HG03108 (cell line): ENCODE results near the gene MACC1.
A peak's percentile ranks its signal among the peaks of the same experiment; 100 is the strongest.

Source experiments
- ATAC-seq: cut with Tn5 transposase; IDR thresholded peaks from one replicate; pipeline ENCODE4 v1.9.1; 2021; ENCODE audit warnings: moderate library complexity; ENCODE audit not compliant: unreplicated experiment

The MACC1 gene

DNA sequence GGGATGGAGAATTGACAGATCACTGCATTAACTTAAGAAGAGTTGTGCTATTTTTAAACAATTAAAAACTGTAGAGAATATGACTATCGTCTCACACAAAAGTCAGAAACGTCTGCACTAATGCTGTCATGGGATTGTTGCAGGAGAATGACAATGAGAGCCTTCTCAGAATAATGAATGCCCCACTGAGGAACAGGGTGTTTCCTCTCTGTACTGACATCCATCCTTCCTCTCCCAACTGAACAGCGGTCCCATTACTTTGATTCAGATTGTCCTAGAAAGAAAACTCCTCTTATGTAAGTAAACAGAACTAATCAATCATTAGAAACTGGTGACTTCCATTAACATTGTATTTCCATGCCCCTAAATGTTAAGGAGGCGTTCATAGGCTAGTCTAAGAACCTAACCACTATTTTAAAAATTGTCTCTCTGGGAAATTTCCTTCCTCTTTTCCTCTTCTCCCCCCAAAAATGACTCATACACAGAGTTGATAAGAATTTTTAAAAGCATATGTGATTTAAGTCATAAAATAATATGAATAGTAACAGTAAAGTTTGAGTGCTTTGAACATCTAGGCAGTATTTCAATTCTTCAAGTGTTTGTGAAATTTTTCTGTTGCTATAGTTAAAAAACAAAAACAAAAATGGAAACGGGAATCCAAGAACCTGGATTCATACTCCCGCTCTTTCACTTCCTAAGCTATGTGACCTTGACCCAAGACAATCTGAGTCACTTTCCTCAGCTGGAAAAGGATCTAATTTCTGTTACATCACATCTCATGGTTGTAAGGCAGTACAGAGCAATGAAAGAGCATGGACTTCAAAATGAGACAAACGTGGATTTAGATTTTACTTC is 12.7 kb upstream of the MACC1 start:
- no peak for ATAC-seq

DNA sequence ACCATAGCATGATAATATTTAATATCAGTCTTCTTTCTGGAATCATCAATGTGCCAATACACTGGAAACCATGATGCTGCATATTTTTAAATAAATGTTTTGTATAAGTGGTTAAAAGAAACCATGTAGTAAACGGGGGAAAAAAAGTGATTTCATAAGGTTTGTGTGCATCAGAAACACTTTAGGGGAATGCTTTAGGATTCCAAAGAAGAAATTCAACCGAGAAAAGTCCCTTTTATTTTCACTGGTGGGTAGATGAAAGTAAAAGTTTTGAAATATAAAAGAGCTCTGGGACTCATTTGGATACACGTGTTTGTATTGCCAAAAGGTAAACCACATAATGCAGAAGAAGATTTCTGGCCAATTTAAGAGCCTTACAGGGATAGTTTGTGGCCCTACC is 11.9 kb upstream of the MACC1 start:
- ATAC-seq = no peak

DNA sequence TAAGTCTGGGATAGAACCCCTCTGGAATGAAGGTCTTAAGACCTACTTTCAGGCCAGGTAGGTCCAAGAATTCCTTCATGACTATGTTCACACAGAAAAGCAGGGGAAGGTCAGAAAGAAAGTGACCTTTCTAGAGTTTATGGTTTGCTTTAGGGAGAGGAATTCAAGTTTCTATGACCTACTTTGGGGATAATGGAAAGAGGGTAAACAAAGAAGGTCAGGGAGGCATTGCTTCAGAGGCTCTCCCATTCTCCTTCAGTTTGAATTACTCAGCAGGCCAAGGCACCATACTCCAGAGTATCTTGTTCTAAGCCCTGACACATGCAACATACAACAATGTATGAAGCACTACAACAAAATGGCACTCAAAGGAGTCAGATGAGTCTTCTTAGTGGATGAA is 11.5 kb upstream of the MACC1 start:
- ATAC-seq = no peak

DNA sequence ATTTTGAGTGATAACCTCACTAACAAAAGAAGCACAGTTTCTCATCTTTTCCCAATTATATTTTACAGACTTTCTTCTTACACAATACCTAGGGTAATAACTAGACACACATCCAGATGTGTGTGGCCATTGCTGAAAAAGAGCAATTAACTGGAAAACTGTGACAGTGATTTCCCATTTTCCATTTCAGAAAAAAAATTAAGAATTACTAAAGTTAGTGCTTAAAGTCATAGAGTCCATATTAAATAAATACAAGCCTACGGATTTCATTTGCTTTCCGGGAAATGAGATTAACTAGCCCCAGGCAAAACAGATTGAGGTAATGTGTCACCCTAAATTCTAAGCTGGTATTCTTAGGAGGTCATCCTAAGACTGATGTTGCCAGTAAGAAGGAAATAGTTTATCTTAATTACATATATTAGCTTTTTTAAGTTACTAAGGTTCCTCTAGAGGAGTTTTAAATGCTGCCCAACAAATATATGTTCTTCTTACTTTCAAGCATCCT is 10.2 kb upstream of the MACC1 start:
- ATAC-seq = no peak

DNA sequence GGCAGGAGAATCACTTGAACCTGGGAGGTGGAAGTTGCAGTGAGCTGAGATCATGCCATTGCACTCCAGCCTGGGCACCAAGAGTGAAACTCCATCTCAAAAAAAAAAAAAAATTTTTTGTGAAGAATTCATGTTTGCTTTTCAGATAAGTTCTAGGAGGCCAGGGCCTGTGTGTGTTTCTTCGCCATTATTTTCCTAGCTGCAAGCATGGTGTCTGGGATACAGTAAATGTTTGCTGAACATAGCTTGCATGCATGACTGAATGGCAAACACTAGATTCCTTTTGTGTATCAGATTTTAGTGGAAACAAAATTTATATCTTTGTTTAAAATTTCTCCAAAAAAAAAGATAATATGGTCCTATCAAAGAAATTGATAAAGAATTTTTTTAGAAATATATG is 9.7 kb upstream of the MACC1 start:
- ATAC-seq = no peak

DNA sequence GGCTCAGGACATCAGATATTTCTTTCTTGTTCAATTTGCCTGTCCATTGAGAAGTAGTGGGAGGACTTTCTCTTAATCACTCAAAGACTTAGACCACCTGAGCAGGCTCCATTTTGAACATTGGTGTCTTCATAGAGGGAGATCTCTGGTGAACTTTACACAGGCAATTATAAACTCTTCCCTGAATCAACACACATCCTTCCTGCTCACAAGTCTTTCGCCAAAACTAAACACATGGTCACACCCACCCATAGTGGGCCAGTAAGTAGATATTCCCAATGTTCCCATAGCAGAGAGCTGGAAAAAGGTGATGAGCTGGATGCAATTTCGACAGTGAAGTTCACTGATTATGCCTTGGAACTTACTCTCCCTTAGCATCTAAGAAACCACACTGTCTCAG is 8.2 kb upstream of the MACC1 start:
- no peak for ATAC-seq

DNA sequence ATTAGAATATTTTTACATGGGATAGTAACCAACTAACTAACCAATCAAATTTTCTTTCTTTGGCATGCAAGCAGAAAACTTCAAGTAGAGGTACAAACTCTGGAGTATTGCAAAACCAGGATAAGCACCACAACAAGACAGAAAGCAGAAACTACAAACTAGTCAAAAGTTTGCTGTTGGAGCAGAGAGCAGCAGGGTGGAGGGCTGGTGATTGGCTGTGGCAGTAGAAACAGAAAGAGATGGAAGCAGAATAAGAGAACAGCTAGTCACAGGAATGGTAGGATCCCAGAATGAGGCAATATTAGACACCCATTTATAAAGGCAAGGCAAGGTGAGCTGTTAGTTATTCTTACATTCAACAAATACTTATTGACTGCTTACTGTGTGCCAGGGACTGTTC is 6.8 kb upstream of the MACC1 start:
- no peak for ATAC-seq

DNA sequence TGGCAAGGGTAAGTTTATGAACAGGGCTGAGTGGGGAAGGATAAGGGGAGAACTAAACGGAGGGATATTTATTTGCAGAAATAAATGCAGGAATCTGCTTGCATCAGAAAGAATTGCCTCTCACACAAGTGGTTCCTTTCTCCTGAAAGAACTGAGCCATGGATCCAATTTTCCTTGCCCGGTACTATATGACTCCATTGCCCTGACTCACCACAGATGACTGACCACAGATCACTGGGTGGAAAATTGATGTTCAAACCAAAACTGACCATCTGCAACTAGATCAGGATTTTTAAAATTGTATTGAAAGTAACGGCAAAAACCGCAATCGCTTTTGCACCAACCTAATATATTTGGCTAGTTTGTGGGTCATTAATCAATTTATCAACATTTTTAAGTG is 6.2 kb upstream of the MACC1 start:
- no peak for ATAC-seq

DNA sequence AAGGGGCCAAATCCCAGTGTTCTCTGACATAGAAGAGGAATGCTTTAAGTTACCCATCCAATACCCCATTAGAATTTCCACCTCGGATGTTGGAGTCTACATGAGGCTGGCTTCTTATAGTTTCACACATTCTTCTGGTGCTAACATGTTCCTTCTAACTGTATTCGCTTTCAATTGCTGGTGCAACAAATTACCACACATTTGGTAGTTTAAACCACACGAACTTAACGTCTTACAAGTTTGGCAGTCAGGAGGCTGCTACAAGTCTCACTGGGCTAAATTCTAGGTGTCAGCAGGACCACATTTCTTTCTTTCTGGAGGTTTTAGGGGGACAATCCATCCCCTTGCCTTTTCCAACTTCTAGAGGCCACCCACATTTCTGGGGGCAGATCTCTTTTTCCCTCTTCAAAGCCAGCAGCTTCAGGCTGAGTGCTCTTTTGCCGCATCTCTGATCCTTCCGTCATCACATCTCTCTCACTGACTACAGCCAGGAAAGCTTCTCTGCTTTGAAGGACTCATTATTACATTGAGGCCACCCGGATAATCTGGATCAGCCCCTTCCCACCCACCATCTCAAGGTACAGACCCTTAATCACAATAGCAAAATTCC is 5.1 kb upstream of the MACC1 start:
- ATAC-seq = no peak

DNA sequence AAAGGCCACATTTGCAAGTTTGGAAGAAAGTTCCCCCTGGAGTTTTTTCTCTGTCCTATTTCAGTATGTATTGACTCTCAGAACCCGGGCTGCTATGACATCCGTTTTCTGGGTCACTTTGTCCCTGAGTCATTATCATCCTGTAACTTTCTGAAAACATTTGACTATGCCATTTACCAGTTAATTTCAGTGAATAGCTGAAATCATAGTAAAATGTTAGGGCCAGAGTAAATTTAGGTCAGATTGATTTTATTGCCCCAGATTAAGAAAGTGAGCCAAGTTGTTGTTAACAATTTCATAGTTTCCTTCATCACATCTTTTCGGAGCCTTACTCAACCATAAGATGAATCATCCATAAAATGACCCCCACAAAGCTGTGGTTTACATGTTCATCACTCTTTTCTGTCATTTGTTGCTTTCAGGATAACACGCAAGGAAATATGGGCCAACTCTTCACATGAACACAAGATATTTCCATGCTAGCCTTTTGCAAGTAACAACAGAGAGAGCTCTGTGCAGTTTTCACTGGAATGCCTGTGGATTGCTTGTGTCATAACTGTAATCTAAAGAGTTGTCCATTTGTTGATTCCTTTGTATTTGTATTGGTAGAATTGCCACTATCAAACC is 3.9 kb upstream of the MACC1 start:
- ATAC-seq = peak; percentile 18

DNA sequence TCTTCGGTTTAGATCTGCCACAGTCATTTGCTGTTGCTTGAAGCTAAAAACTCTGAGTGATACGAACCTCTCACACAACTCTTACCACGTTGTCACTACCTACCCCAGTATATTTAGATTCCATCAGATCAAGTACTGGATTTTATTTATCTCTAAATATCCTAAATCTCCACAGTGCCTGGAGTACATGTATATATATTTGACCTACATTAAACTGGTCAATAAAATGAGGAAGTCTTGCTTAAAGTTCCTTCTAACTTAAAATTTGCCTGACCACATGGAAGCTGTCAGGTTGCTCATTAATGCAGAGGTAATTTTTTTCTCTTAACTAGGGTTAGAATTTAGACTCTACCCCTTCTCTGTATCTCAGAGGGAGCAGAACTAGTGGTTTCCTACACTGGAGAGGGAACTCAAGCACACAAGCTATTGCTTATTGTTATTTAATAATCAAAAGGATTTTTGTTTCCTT is 3.1 kb upstream of the MACC1 start:
- ATAC-seq = peak; percentile 26

DNA sequence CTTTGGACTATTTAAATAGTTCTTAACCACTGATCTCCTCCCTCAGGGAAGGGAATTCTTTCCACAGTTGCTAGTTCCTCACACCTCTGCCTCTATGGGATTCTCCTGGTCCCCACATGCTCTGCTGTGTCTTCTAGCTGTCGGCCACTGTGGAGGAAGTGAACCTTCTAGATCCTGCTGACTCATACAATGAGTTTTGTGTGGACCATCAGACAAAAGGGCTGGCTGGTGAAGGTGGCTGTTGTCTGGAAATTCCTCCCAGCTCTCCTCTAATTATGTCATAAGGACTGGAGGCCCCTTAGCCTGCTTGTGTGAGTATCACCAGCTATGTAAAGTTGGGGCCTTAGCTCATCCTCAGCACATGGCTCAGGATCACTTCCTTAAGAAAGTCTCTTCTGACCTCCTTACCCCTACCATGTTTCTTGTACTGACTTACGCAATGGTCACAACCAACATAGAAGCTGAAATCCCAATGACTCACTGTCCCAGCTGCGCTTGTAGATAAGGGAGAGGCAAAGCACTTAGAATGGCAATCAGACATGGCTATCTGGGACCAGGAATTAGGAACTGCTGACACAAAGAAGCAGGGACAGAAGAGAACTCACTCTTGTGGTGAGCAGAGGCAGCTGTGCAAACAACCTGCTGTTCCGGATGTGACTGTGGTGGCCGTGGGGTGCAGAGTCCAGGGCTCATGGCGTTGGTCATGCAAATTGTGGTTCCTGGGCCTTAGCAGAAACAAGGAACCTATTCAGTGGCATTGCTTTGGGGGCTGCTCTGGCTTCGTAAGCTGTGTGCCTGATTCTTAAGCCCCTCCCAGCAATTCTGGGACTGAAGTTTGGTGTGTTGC is 2.5 kb upstream of the MACC1 start:
- peak; percentile 75 for ATAC-seq

DNA sequence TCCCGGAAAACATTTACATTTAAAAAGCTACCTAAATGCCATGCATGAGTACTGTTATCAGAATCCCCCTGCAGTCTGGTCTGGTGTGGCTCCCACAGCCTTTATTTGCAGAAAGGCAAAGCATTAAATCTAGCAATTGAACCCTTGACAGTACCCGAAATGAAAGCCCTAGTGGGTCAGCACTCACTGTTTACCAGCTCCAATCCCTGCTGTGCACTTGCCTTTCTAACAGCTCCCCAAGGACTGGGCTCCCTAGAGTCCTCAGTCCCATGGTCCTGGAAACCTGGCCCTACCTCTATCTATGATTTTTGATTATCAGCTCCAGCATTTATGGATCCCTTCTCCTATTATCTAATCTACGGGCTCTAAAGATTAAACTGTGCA is 1.9 kb upstream of the MACC1 start:
- no peak for ATAC-seq

DNA sequence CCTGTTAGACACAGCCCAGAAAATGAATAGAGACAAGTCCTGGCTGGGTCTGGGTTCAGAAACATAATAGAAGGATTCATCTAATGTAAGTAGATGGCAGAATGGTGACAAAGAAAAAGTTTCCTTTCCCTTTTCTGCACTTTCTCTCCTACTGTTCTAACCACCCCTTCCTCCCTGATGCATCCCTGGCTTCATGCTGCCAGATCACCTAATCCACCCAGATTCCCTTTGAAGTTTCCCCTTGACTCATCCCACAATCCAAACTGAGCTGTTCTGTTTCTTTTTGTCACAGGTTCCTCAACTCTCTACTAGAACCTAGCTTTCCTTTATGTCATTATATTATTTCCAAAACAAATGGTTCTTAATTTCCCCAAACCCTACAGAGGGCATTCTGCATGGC is 1.1 kb upstream of the MACC1 start:
- ATAC-seq = no peak

DNA sequence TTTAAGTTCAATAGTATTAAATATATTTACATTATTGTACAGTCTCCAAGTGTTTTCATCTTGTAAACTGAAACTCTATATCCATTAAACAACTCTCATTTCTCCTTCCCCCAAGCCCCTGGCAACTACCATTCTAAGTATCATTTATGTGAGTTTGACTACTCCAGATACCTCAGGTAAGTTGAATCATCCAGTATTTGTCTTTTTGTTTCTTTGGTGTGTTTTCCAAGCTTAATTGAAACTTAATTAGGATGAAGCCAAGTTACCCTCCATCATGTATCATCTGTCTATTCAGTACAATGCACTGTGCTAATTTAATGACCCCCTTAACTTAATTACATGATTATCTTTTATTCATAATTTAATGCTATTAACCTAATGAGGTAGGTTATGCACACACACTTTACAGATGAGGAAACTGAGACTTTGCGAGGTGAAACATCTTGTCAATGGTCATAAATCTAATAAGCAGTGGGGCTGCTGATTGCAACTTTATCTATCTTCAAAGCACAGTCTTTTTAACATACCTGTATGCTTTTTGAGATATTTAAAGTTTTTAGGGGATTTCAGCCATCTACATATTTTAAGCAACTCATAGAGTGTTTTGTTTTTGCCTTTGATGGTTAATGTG is 663 bp downstream of the MACC1 start:
- no peak for ATAC-seq

DNA sequence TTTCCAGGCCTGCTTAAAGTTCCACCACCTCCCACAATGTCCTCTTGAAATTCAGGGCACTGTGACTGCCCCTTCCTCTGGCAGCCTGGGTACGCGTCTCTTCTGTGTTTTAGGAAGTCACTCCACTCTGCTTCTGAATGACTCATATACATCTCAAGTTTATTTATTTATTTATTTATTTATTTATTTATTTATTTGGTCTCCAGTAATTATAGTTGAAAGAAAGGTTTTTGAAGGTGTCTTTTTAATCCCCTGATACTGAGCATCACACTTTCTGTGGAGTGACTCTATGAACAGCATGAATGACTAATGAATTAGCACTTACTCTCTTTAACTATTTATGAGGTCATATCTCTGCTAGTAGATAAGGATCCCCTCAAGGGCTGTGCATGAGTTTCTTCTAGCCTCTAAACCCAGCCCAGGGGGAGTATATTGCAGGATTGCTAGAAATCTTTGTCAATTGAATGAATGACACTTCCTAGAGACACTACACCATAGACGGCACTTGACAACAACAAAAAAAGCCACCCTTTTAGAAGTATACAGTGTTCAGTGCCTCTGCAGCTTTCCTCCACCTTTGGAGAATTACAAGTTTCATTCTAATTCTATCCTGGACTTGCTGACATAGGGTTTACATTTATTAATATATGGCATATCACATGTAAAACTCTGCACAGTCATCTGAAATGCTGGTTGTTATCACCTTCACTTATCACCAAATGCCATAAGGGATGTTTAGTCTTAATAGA is 2.1 kb downstream of the MACC1 start:
- ATAC-seq = no peak

DNA sequence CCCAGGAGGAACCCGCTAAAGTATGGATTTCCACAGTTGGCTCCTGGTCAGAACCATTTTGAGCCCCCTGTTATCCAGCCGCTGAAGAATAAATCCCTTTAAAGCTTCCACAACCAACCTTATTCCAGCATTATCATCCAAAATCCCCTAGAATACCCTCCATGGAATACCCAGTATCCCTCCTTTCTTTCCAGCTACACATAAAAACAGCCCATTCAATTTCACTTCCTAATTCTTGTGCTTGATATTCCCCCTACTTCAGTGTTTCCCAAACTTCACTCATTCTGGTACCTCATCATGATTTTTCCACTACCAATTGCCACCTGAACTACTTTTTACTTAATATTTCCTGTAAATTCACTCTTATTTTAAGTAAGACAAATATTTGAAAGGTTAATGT is 3.1 kb downstream of the MACC1 start:
- ATAC-seq = no peak

DNA sequence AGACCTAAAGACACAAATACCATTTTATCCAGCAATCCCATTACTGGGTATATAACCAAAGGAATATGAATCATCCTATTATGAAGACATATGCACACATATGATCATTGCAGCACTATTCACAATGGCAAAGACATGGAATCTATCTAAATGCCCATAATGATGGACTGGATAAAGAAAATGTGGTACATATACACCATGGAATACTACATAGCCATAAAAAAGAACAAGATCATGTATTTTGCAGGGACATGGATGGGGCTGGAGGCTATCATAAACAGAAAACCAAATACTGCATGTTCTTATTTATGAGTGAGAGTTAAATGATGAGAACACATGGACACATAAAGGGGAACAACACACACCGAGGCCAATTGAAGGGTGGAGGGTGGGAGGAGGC is 3.8 kb downstream of the MACC1 start:
- ATAC-seq = no peak

DNA sequence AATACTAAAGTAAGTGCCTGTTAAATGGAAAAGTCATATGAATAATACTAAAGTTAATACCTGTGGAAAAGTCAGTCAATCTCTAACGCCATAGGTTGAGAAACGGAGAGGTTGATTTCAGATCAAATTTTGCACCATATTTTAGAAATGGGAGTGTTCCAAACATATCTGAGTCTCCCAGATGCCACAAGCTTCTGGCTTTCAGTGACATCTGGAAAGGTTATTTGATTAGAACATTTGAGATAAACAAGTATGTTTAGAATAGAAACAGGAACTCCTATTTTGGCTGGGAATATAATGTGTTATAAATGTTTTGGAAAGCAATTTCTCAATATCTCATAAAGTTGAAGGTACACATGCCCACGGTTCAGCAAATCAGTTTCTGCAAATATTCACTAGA is 5.8 kb downstream of the MACC1 start:
- no peak for ATAC-seq
